Measurements from ENCODE around the gene MRPL23. TPM values are rescaled to one million over a fixed set of nuclear protein-coding genes. Genes with fewer than 3 reads are reported as not detected.

Gene MRPL23
- total RNA-seq, 5 donors from 2014 or later (not counting 1 experiment from before 2014, with no cell fraction given), result 34.5 to 58.8 (median 37.8) TPM

DNA sequence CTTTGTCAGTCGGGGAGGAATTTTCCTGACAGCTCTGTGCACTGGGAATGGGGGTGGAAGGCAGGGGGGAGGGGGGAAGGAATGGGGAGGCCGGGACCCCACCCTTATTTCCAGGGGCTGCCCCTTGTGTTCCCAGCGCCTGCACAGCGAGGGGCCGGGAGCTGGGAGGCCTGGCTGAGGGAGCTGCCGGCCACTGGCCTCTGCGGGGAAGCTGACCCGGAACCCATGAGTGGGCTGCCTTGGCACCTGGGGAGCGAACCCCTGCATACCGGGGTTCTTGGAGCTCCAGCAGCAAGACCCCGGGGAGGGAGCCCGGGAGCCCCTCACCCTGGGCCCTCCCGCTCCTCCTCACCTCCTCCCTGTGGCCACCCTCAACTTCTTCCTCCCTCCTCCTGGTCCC, 47.0 kb downstream of the MRPL23 start:
- no peaks in the 10 kb centered on the region for H3K27me3 Mint-ChIP-seq
- Histone ChIP-seq H3K27me3 (replicated peaks in 1 of 2; ENCODE audit: control insufficient read depth in 2 of 2, extremely low read depth in 1 of 2, insufficient read depth in 2 of 2, low read length in 1 of 2) (no peaks in the 10 kb centered on the region), H3K4me1 (ENCODE audit: control insufficient read depth in 1 of 2, extremely low read depth in 1 of 2, insufficient read depth in 2 of 2, low read length in 2 of 2) (no peaks in the 10 kb centered on the region), H3K27ac (ENCODE audit: low read length) (no peak overlapping the region), H3K9me3 (no peaks in the 10 kb centered on the region), H3K36me3 (ENCODE audit: control insufficient read depth in 2 of 2, extremely low read depth in 1 of 2, insufficient read depth in 1 of 2, low read length in 1 of 2) (no peaks in the 10 kb centered on the region), H3K4me3 (ENCODE audit: control insufficient read depth in 1 of 2, extremely low read depth in 1 of 2, low read length in 1 of 2) (no peak overlapping the region)
- no peaks in the 10 kb centered on the region for H3K4me1 Mint-ChIP-seq
- ATAC-seq (replicated peaks in 1 of 4) (no peak), DNase-seq (no peak)
- ChIA-PET CTCF (no interaction called here), POLR2A (interaction anchor here in 1 of 2 donors (0.6 kb wide), 1 partner anchor 384 kb away, joined by 5 read pairs; no protein-coding TSS in a partner anchor)
- H3K27ac Mint-ChIP-seq, result no peak overlapping the region
- WGBS (ENCODE audit: insufficient coverage), result no CpG with 5 or more reads among the region's 13 CpGs
- H3K36me3 Mint-ChIP-seq, result no peaks in the 10 kb centered on the region
- no peaks in the 10 kb centered on the region for H3K9me3 Mint-ChIP-seq
- no peak overlapping the region for H3K4me3 Mint-ChIP-seq

DNA sequence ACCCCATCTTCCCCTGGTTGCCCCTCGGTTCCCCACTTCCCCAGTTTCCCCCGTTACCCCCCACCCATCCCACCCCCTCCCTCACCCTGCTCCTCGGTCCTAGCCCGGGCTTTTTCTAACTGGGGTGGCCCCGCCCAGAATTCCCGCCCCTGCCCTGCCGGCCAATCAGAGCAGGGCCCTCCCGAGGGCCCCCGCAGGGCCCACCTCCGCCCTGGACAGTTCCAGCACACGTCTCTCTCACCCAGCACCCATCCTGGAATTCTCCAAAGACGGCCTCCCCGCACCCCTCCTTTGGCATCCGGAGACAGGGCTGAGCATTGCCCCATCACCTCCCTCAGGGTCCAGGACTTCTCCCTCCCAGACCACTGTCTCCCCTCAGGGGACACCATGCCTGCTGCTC, 50.6 kb downstream of the MRPL23 start, which contains the start of gene H19:
H19 (minus strand) TSS at position 88 of the 400 bp plus-strand sequence.
- Mint-ChIP-seq H3K27ac (no peak within 1 kb of the TSS), H3K9me3 (no peaks in the 10 kb centered on the region), H3K4me3 (no peak within 1 kb of the TSS), H3K27me3 (no peaks in the 10 kb centered on the region), H3K4me1 (no peaks in the 10 kb centered on the region), H3K36me3 (no peaks in the 10 kb centered on the region)
- Histone ChIP-seq H3K36me3 (ENCODE audit: control insufficient read depth in 2 of 2, extremely low read depth in 1 of 2, insufficient read depth in 1 of 2, low read length in 1 of 2) (no peaks in the 10 kb centered on the region), H3K27ac (ENCODE audit: low read length) (no peak within 1 kb of the TSS), H3K4me3 (ENCODE audit: control insufficient read depth in 1 of 2, extremely low read depth in 1 of 2, low read length in 1 of 2) (no peak within 1 kb of the TSS), H3K9me3 (no peaks in the 10 kb centered on the region), H3K4me1 (ENCODE audit: control insufficient read depth in 1 of 2, extremely low read depth in 1 of 2, insufficient read depth in 2 of 2, low read length in 2 of 2) (no peaks in the 10 kb centered on the region), H3K27me3 (replicated peaks in 1 of 2; ENCODE audit: control insufficient read depth in 2 of 2, extremely low read depth in 1 of 2, insufficient read depth in 2 of 2, low read length in 1 of 2) (no peaks in the 10 kb centered on the region)
- WGBS (ENCODE audit: insufficient coverage), result no CpG with 5 or more reads among the region's 14 CpGs
- ATAC-seq (replicated peaks in 1 of 4) (no peak), DNase-seq (no peak)
- ChIA-PET POLR2A (no interaction called here), CTCF (no interaction called here)

DNA sequence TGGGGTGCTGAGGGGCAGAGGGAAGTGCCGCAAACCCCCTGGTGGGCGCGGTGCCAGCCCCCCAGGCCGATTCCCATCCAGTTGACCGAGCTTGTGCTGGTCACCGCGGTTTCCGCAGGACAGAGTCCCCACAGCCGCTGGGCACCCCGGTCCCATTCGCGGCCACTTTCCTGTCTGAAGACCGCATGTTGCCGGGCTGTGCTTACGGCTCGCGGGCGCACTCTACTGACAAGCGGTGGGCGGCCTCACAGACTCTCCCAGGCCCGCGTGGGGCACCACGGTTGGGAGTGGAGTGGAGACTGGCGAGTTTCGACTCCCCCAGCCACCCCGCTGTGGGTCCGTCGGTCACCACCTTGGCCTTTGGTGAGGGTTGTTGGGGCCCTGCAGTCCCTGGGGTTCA, 51.2 kb downstream of the MRPL23 start:
- no peaks in the 10 kb centered on the region for H3K27me3 ChIP-seq (replicated peaks in 1 of 2; ENCODE audit: control insufficient read depth in 2 of 2, extremely low read depth in 1 of 2, insufficient read depth in 2 of 2, low read length in 1 of 2)
- H3K27ac ChIP-seq (ENCODE audit: low read length), result no peak overlapping the region
- ChIA-PET CTCF (no interaction called here), POLR2A (no interaction called here)
- H3K4me1 ChIP-seq (ENCODE audit: control insufficient read depth in 1 of 2, extremely low read depth in 1 of 2, insufficient read depth in 2 of 2, low read length in 2 of 2), result no peaks in the 10 kb centered on the region
- Mint-ChIP-seq H3K4me1 (no peaks in the 10 kb centered on the region), H3K36me3 (no peaks in the 10 kb centered on the region), H3K27ac (no peak overlapping the region), H3K27me3 (no peaks in the 10 kb centered on the region), H3K4me3 (no peak overlapping the region), H3K9me3 (no peaks in the 10 kb centered on the region)
- WGBS (ENCODE audit: insufficient coverage), result no CpG with 5 or more reads among the region's 28 CpGs
- no peak overlapping the region for H3K4me3 ChIP-seq (ENCODE audit: control insufficient read depth in 1 of 2, extremely low read depth in 1 of 2, low read length in 1 of 2)
- DNase-seq, result no peak
- H3K36me3 ChIP-seq (ENCODE audit: control insufficient read depth in 2 of 2, extremely low read depth in 1 of 2, insufficient read depth in 1 of 2, low read length in 1 of 2), result no peaks in the 10 kb centered on the region
- ATAC-seq (replicated peaks in 1 of 4), result peak in 1 of 4 experiments; percentile 58
- H3K9me3 ChIP-seq, result no peaks in the 10 kb centered on the region

- H3K27ac Mint-ChIP-seq, result no peak overlapping the region
- ChIA-PET CTCF (interaction anchor here in 1 of 2 donors (0.7 kb wide), 1 partner anchor 305 kb away, joined by 3 read pairs; no protein-coding TSS in a partner anchor), POLR2A (no interaction called here)
- no peaks in the 10 kb centered on the region for H3K9me3 Mint-ChIP-seq
- no peak for DNase-seq
- no peaks in the 10 kb centered on the region for H3K36me3 ChIP-seq (ENCODE audit: control insufficient read depth in 2 of 2, extremely low read depth in 1 of 2, insufficient read depth in 1 of 2, low read length in 1 of 2)
- H3K9me3 ChIP-seq, result no peaks in the 10 kb centered on the region
- ATAC-seq (replicated peaks in 1 of 4), result no peak
- no peak overlapping the region for H3K27ac ChIP-seq (ENCODE audit: low read length)
- H3K4me3 Mint-ChIP-seq, result no peak overlapping the region
- H3K4me1 ChIP-seq (ENCODE audit: control insufficient read depth in 1 of 2, extremely low read depth in 1 of 2, insufficient read depth in 2 of 2, low read length in 2 of 2), result no peaks in the 10 kb centered on the region
- H3K4me3 ChIP-seq (ENCODE audit: control insufficient read depth in 1 of 2, extremely low read depth in 1 of 2, low read length in 1 of 2), result no peak overlapping the region
- WGBS (ENCODE audit: insufficient coverage), result no CpG with 5 or more reads among the region's 15 CpGs
- no peaks in the 10 kb centered on the region for H3K36me3 Mint-ChIP-seq
- no peaks in the 10 kb centered on the region for H3K27me3 ChIP-seq (replicated peaks in 1 of 2; ENCODE audit: control insufficient read depth in 2 of 2, extremely low read depth in 1 of 2, insufficient read depth in 2 of 2, low read length in 1 of 2)
- H3K4me1 Mint-ChIP-seq, result no peaks in the 10 kb centered on the region
- no peaks in the 10 kb centered on the region for H3K27me3 Mint-ChIP-seq
These were observed 51.7 kb downstream of the MRPL23 start for GRCh38 chr11:1998861-1999260.

DNA sequence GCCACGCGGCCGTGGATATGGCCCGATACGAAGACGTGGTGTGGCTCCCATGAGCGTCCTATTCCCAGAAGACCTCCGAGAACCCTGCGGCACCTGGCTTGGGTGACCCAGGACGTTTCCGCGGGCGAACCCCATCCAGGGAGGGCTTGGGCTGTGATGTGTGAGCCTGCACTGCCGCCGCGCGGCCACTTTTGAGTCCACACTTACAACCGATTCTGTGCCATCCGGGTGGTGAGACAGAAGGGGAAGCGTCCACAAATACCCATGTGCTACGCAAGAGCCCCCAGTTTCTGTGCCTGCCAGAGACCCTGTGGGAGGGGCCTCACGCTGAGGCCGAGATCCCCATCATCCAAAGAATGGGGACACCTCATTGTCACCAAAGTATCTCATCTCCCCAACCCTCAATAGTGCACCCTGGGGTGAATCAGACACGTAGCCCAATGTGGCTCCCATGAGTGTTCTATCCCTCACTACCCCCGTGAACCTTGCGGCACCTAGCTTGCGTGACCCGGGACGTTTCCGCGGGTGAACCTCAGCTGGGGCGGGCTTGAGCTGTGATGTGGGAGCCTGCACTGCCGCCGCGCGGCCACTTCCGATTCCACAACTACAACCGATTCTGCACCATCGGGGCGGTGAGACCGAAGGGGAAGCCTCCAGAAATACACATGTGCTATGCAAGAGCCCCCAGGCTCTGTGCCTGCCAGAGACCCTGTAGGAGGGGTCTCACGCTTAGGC, 55.1 kb downstream of the MRPL23 start:
- Histone ChIP-seq H3K36me3 (ENCODE audit: control insufficient read depth in 2 of 2, extremely low read depth in 1 of 2, insufficient read depth in 1 of 2, low read length in 1 of 2) (no peaks in the 10 kb centered on the region), H3K4me1 (ENCODE audit: control insufficient read depth in 1 of 2, extremely low read depth in 1 of 2, insufficient read depth in 2 of 2, low read length in 2 of 2) (no peaks in the 10 kb centered on the region), H3K27ac (ENCODE audit: low read length) (no peak overlapping the region), H3K9me3 (no peaks in the 10 kb centered on the region), H3K4me3 (ENCODE audit: control insufficient read depth in 1 of 2, extremely low read depth in 1 of 2, low read length in 1 of 2) (no peak overlapping the region), H3K27me3 (replicated peaks in 1 of 2; ENCODE audit: control insufficient read depth in 2 of 2, extremely low read depth in 1 of 2, insufficient read depth in 2 of 2, low read length in 1 of 2) (no peaks in the 10 kb centered on the region)
- POLR2A ChIA-PET, result no interaction called here
- DNase-seq (no peak), ATAC-seq (replicated peaks in 1 of 4) (peak; percentile 56 to 67 (median 62))
- no peaks in the 10 kb centered on the region for H3K27me3 Mint-ChIP-seq
- H3K36me3 Mint-ChIP-seq, result no peaks in the 10 kb centered on the region
- H3K4me3 Mint-ChIP-seq, result no peak overlapping the region
- no peaks in the 10 kb centered on the region for H3K9me3 Mint-ChIP-seq
- H3K4me1 Mint-ChIP-seq, result no peaks in the 10 kb centered on the region
- CTCF ChIA-PET, result interaction anchor here (0.6 to 1.8 kb wide), 8 partner anchors 120 to 456 kb away, joined by 4 to 13 read pairs (median 5); no protein-coding TSS in a partner anchor
- H3K27ac Mint-ChIP-seq, result no peak overlapping the region
- WGBS (ENCODE audit: insufficient coverage), result no CpG with 5 or more reads among the region's 42 CpGs

DNA sequence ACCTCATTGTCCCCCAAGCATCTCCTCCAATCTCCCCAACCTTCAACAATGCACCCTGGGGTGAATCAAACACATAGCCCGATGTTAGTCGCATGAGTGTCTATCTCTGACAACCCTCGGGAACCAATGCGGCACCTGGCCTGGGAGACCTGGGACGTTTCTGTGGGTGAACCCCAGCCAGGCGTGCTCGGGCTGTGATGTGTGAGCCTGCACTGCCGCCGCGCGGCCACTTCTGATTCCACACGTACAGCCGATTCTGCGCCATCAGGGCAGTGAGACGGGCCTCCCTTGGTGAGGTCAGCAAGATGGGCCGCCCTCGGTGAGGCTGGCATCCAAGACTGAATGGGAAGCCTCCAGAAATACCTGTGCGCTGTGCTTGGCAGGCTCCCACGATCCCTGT, 55.7 kb downstream of the MRPL23 start:
- Histone ChIP-seq H3K27ac (ENCODE audit: low read length) (no peak overlapping the region), H3K4me3 (ENCODE audit: control insufficient read depth in 1 of 2, extremely low read depth in 1 of 2, low read length in 1 of 2) (no peak overlapping the region), H3K4me1 (ENCODE audit: control insufficient read depth in 1 of 2, extremely low read depth in 1 of 2, insufficient read depth in 2 of 2, low read length in 2 of 2) (no peaks in the 10 kb centered on the region), H3K36me3 (ENCODE audit: control insufficient read depth in 2 of 2, extremely low read depth in 1 of 2, insufficient read depth in 1 of 2, low read length in 1 of 2) (no peaks in the 10 kb centered on the region), H3K9me3 (no peaks in the 10 kb centered on the region), H3K27me3 (replicated peaks in 1 of 2; ENCODE audit: control insufficient read depth in 2 of 2, extremely low read depth in 1 of 2, insufficient read depth in 2 of 2, low read length in 1 of 2) (no peaks in the 10 kb centered on the region)
- H3K27ac Mint-ChIP-seq, result no peak overlapping the region
- CTCF ChIA-PET, result interaction anchor here in 1 of 2 donors (1.7 to 1.8 kb wide), 2 partner anchors 309 to 350 kb away, joined by 10 to 13 read pairs; no protein-coding TSS in a partner anchor
- no peak overlapping the region for H3K4me3 Mint-ChIP-seq
- no peaks in the 10 kb centered on the region for H3K4me1 Mint-ChIP-seq
- ATAC-seq (replicated peaks in 1 of 4) (peak; percentile 34 to 64 (median 60)), DNase-seq (no peak)
- no CpG with 5 or more reads among the region's 19 CpGs for WGBS (ENCODE audit: insufficient coverage)
- no peaks in the 10 kb centered on the region for H3K36me3 Mint-ChIP-seq
- no peaks in the 10 kb centered on the region for H3K27me3 Mint-ChIP-seq
- POLR2A ChIA-PET, result no interaction called here
- no peaks in the 10 kb centered on the region for H3K9me3 Mint-ChIP-seq
